Mesenchymal stem cell (in vitro differentiated cells and primary cell): Measurements from ENCODE around the gene HK1.

Source experiments
- DNase-seq: peaks from one replicate; pipeline ENCODE4 v3.0.0-alpha.2; 2013
- H2AFZ ChIP-seq: one replicate; pipeline ENCODE4 v1.6.1; 2013; ENCODE audit warnings: low read depth, mild to moderate bottlenecking, control low read depth, inconsistent platforms, low read length, moderate library complexity
- H2AK5ac ChIP-seq: 2 replicates; pipeline ENCODE4 v1.6.1; 2013; ENCODE audit warnings: low read length, moderate library complexity, mild to moderate bottlenecking, inconsistent platforms; ENCODE audit not compliant: severe bottlenecking
- H2BK120ac ChIP-seq: one replicate; pipeline ENCODE4 v1.6.1; 2013; ENCODE audit warnings: low read depth, mild to moderate bottlenecking, inconsistent platforms, low read length, moderate library complexity
- H2BK12ac ChIP-seq, 2 experiments: one replicate each; pipeline ENCODE4 v1.6.1; 2013; ENCODE audit warnings: inconsistent platforms in 2 of 2, low read length in 2 of 2, mild to moderate bottlenecking in 2 of 2, moderate library complexity in 2 of 2, control low read depth in 1 of 2
- H2BK15ac ChIP-seq: one replicate; pipeline ENCODE4 v1.6.1; 2013; ENCODE audit warnings: mild to moderate bottlenecking, low read depth, inconsistent platforms; ENCODE audit not compliant: poor library complexity, severe bottlenecking
- H2BK5ac ChIP-seq: 2 replicates; pipeline ENCODE4 v1.6.1; 2013; ENCODE audit warnings: low read depth, mild to moderate bottlenecking, low read length, control low read depth, inconsistent platforms; ENCODE audit not compliant: poor library complexity, severe bottlenecking
- H3K14ac ChIP-seq, 2 experiments: one replicate each; pipeline ENCODE4 v1.6.1; 2013; ENCODE audit warnings: inconsistent platforms in 2 of 2, low read length in 2 of 2, control low read depth in 1 of 2, mild to moderate bottlenecking in 1 of 2, moderate library complexity in 1 of 2
- H3K18ac ChIP-seq, 2 experiments: one replicate each; pipeline ENCODE4 v1.6.1; 2013; ENCODE audit warnings: inconsistent platforms in 2 of 2, low read length in 2 of 2, control low read depth in 1 of 2, low read depth in 1 of 2, mild to moderate bottlenecking in 1 of 2
- H3K23ac ChIP-seq, 2 experiments: one replicate each; pipeline ENCODE4 v1.6.1; 2013; ENCODE audit warnings: inconsistent platforms in 2 of 2, low read length in 2 of 2, mild to moderate bottlenecking in 2 of 2, moderate library complexity in 2 of 2, control low read depth in 1 of 2
- H3K27ac ChIP-seq: 2 replicates; pipeline ENCODE4 v1.5.1; 2013; ENCODE audit warnings: mild to moderate bottlenecking, moderate library complexity, low read length, control low read depth, inconsistent platforms; ENCODE audit not compliant: poor library complexity, severe bottlenecking
- H3K27me3 ChIP-seq, 2 experiments: 2 replicates each; pipeline versions ENCODE4 v1.6.1 to v1.7.0; 2013; ENCODE audit warnings: low read length in 2 of 2, mild to moderate bottlenecking in 2 of 2, moderate library complexity in 2 of 2, control low read depth in 1 of 2, inconsistent platforms in 1 of 2; ENCODE audit not compliant: control insufficient read depth in 1 of 2, insufficient read depth in 1 of 2
- H3K36me3 ChIP-seq, 2 experiments: 2 replicates each; pipeline versions ENCODE4 v1.6.1 to v1.7.0; 2013; ENCODE audit warnings: low read length in 2 of 2, control low read depth in 1 of 2, inconsistent platforms in 1 of 2, low read depth in 1 of 2, mild to moderate bottlenecking in 1 of 2; ENCODE audit not compliant: insufficient read depth in 2 of 2, control insufficient read depth in 1 of 2
- H3K4ac ChIP-seq, 2 experiments: one replicate each; pipeline ENCODE4 v1.6.1; 2013; ENCODE audit warnings: inconsistent platforms in 2 of 2, low read length in 2 of 2, mild to moderate bottlenecking in 2 of 2, moderate library complexity in 2 of 2, control low read depth in 1 of 2, low read depth in 1 of 2
- H3K4me1 ChIP-seq: 2 replicates; pipeline ENCODE4 v1.6.1; 2013; ENCODE audit warnings: low read depth, low read length, control low read depth; ENCODE audit not compliant: control insufficient read depth, insufficient read depth
- H3K4me2 ChIP-seq: 2 replicates; pipeline ENCODE4 v1.6.1; 2013; ENCODE audit warnings: low read length, mild to moderate bottlenecking, inconsistent platforms; ENCODE audit not compliant: poor library complexity, severe bottlenecking
- H3K4me3 ChIP-seq, 2 experiments: 2 replicates each; pipeline versions ENCODE4 v1.5.1 to v1.7.0; 2013; ENCODE audit warnings: low read length in 2 of 2, mild to moderate bottlenecking in 2 of 2, control low read depth in 1 of 2, low read depth in 1 of 2; ENCODE audit not compliant: insufficient read depth in 1 of 2
- H3K79me1 ChIP-seq: replicated peaks from 2 replicates; pipeline ENCODE4 v1.6.1; 2013; ENCODE audit warnings: mild to moderate bottlenecking, control low read depth, low read length, inconsistent platforms; ENCODE audit not compliant: poor library complexity, severe bottlenecking
- H3K9ac ChIP-seq: 2 replicates; pipeline ENCODE4 v1.7.0; 2013; ENCODE audit warnings: mild to moderate bottlenecking, low read length, moderate library complexity
- H3K9me3 ChIP-seq: 2 replicates; pipeline ENCODE4 v1.7.0; 2013; ENCODE audit warnings: mild to moderate bottlenecking, low read length; ENCODE audit not compliant: control insufficient read depth
- H4K8ac ChIP-seq: one replicate; pipeline ENCODE4 v1.6.1; 2013; ENCODE audit warnings: inconsistent platforms, mild to moderate bottlenecking, low read length, moderate library complexity
- H4K91ac ChIP-seq: one replicate; pipeline ENCODE4 v1.6.1; 2013; ENCODE audit warnings: mild to moderate bottlenecking, low read length, inconsistent platforms
- whole genome bisulfite sequencing: methylation state at CpG from one replicate; pipeline ENCODE4 v1.1.7; 2013; ENCODE audit warnings: mixed read lengths; 5-methylcytosine and 5-hydroxymethylcytosine counted together

HK1 gene

DNA sequence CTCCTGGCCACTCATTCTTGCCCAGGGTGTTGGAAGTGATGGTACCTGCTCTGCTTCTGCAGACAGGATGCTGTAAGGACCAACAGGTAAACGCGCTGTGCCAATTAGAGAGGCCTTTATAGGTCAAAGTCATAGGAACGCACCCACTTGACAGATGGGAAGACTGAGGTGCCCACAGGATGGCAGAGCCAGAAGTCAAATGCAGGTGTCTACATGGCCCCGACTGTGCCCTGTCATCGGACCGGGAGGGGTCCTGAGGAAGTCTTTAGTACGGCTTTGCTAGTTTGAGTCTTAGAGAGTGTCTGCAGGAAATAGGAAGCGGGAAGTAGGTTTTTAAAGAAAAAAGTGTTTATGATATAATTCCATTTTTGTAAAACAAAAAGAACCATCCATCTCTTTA, 57.3 kb downstream of the HK1 start:
- Histone ChIP-seq H2AFZ (no peak overlapping the region), H3K27ac (no peak overlapping the region), H3K4me2 (no peak overlapping the region), H2BK5ac (no peak overlapping the region), H2AK5ac (peak overlapping the region; percentile 3), H3K14ac (no peak overlapping the region), H2BK12ac (peak overlapping the region; percentile 44 to 79), H3K23ac (no peak overlapping the region), H2BK120ac (no peak overlapping the region), H3K4ac (no peak overlapping the region), H2BK15ac (peak overlapping the region; percentile 36), H3K9me3 (no peaks in the 10 kb centered on the region), H4K91ac (peak overlapping the region; percentile 40), H3K9ac (peak overlapping the region; percentile 53), H3K18ac (peak overlapping the region in 1 of 2 experiments; percentile 81), H3K27me3 (no peaks in the 10 kb centered on the region), H3K36me3 (peaks cover 15 to 24% of the 10 kb centered on the region in 2 experiments), H4K8ac (peak overlapping the region; percentile 24), H3K79me1 (peaks cover 26% of the 10 kb centered on the region), H3K4me1 (peaks cover 50% of the 10 kb centered on the region), H3K4me3 (peak overlapping the region in 1 of 2 experiments; percentile 34)
- 96% methylated on average over 7 of the region's 8 CpGs for WGBS
- DNase-seq = no peak

DNA sequence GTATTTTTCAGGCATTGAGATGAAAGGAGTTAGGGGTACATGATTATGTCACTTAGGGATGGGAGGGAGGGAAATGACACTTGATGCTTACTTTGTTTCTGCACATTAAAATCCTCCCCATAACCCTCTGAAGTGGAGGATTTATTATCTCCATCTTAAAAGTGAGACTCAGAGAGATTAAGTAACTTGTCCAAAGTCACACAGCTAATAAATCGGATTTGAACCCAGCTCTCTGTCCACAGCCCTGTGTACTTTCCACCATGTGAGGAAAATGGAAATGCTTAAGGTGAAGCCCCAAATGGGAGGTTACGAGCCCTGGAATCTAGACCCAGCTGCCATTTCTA, 58.6 kb downstream of the HK1 start:
- H2BK5ac ChIP-seq = no peak overlapping the region
- no peak overlapping the region for H3K23ac ChIP-seq
- no peak overlapping the region for H2BK15ac ChIP-seq
- H2BK12ac ChIP-seq = no peak overlapping the region
- peak overlapping the region; percentile 73 for H3K9ac ChIP-seq
- H2AFZ ChIP-seq = no peak overlapping the region
- no peaks in the 10 kb centered on the region for H3K9me3 ChIP-seq
- peak overlapping the region; percentile 27 for H4K8ac ChIP-seq
- peak overlapping the region in 1 of 2 experiments; percentile 54 for H3K18ac ChIP-seq
- H3K4me3 ChIP-seq = peak overlapping the region in 1 of 2 experiments; percentile 60
- peaks cover 23% of the 10 kb centered on the region for H3K79me1 ChIP-seq
- H3K27ac ChIP-seq = peak overlapping the region; percentile 69
- H3K4me2 ChIP-seq = no peak overlapping the region
- peaks cover 53% of the 10 kb centered on the region for H3K4me1 ChIP-seq
- peaks cover 13 to 14% of the 10 kb centered on the region in 2 experiments for H3K36me3 ChIP-seq
- no peak for DNase-seq
- no peak overlapping the region for H3K4ac ChIP-seq
- no peak overlapping the region for H2BK120ac ChIP-seq
- no peaks in the 10 kb centered on the region for H3K27me3 ChIP-seq
- H2AK5ac ChIP-seq = no peak overlapping the region
- H3K14ac ChIP-seq = no peak overlapping the region
- WGBS = 92% methylated on average over 2 of the region's 2 CpGs
- no peak overlapping the region for H4K91ac ChIP-seq

DNA sequence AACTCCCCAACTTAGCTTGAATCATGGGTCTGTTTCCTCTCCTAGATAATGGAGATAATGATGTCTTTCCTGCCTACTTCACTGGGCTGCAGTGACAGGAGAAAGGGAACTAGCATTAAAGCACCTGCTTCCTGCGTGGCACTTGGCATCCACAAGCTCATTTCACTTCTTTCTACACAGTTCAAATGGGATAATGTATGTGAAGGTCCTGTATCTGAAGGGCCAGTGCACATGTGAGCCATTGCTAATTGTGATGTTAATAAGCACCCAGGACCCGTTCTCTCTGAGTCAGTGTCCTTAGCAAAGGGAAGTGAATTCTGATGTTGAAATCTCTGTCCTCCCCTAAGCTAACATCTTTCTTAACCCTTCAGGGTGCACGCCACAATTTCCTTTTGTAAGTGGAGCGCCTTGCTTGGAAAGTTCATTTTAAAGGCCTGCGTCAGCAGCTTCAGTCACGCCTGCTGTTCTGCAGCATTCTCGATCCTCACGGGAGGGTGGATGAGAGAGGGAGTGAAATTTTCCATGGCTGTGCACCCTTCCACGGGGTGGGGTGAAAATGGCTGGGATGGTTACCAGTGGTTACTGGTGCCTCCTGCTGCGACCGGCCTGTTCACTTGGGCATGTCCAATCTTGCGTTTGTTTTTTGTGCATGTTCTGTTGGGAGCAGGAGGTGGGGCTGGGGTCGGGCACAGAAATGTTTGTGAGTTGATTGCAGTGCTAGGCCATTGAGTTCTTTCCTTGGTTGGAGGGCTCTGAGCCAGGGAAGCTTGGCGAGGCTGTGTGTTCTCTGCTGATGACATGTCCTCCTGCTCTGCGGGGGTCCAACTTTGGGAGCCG, 59.2 kb downstream of the HK1 start:
- H3K9ac ChIP-seq = peak overlapping the region; percentile 73
- H2BK15ac ChIP-seq = no peak overlapping the region
- H2BK12ac ChIP-seq = peak overlapping the region; percentile 59 to 85
- peak; percentile 99 for DNase-seq
- peak overlapping the region; percentile 29 to 66 for H3K4ac ChIP-seq
- peak overlapping the region; percentile 67 to 90 for H3K18ac ChIP-seq
- WGBS = 56% methylated on average over 15 of the region's 16 CpGs
- peak overlapping the region in 1 of 2 experiments; percentile 60 for H3K4me3 ChIP-seq
- H2AFZ ChIP-seq = no peak overlapping the region
- no peak overlapping the region for H3K14ac ChIP-seq
- peaks cover 53% of the 10 kb centered on the region for H3K4me1 ChIP-seq
- H3K27me3 ChIP-seq = no peaks in the 10 kb centered on the region
- peak overlapping the region; percentile 19 for H2AK5ac ChIP-seq
- peak overlapping the region; percentile 85 for H4K8ac ChIP-seq
- H4K91ac ChIP-seq = peak overlapping the region; percentile 85
- peak overlapping the region; percentile 56 for H2BK120ac ChIP-seq
- H3K9me3 ChIP-seq = no peaks in the 10 kb centered on the region
- peak overlapping the region in 1 of 2 experiments; percentile 9 for H3K23ac ChIP-seq
- H3K36me3 ChIP-seq = peaks cover 12 to 17% of the 10 kb centered on the region in 2 experiments
- H3K27ac ChIP-seq = peak overlapping the region; percentile 69
- H3K79me1 ChIP-seq = peaks cover 25% of the 10 kb centered on the region
- H3K4me2 ChIP-seq = peak overlapping the region; percentile 26
- H2BK5ac ChIP-seq = peak overlapping the region; percentile 48

DNA sequence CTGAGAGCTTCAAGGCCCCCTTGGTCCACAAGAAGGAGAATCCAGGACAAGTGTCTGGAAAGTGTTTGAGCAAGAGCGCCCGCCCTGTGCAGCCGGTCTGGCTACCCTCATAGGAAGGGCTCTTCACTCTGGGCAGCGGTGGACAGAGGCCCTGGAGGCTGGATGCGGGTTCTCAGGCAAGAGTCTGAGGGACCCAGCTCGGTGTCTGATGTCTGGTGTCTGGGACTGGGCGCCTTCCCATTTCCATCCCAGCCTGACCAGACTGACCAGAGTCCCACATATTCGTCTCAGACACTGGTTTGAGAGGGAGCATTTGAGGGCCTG, 59.8 kb downstream of the HK1 start:
- Histone ChIP-seq H4K91ac (peak overlapping the region; percentile 85), H2BK12ac (peak overlapping the region in 1 of 2 experiments; percentile 85), H4K8ac (peak overlapping the region; percentile 85), H3K23ac (no peak overlapping the region), H3K4me2 (peak overlapping the region; percentile 26), H3K9me3 (no peaks in the 10 kb centered on the region), H2AFZ (no peak overlapping the region), H3K4me3 (peak overlapping the region in 1 of 2 experiments; percentile 60), H2AK5ac (peak overlapping the region; percentile 19), H3K27me3 (no peaks in the 10 kb centered on the region), H3K18ac (peak overlapping the region; percentile 77 to 90), H2BK5ac (peak overlapping the region; percentile 48), H3K27ac (peak overlapping the region; percentile 69), H3K4me1 (peaks cover 48% of the 10 kb centered on the region), H3K36me3 (peaks cover 7 to 12% of the 10 kb centered on the region in 2 experiments), H3K79me1 (peaks cover 25% of the 10 kb centered on the region), H2BK120ac (peak overlapping the region; percentile 56), H3K14ac (no peak overlapping the region), H3K4ac (peak overlapping the region; percentile 29 to 66), H2BK15ac (peak overlapping the region; percentile 33), H3K9ac (peak overlapping the region; percentile 73)
- 78% methylated on average over 8 of the region's 8 CpGs for WGBS
- peak; percentile 62 for DNase-seq
